Ectodermal cell (in vitro differentiated cells): Measurements from ENCODE around the gene BAIAP2.
A peak's percentile ranks its signal among the peaks of the same experiment; 100 is the strongest.

Source experiments
- H3K27ac ChIP-seq: 2 replicates; pipeline ENCODE4 v1.7.0; 2013; ENCODE audit warnings: mild to moderate bottlenecking, low read depth, low read length; ENCODE audit not compliant: insufficient read depth, poor library complexity, severe bottlenecking
- H3K27me3 ChIP-seq: 2 replicates; pipeline ENCODE4 v1.7.0; 2013; ENCODE audit warnings: mild to moderate bottlenecking, low read length; ENCODE audit not compliant: insufficient read depth, control insufficient read depth, poor library complexity, severe bottlenecking
- H3K36me3 ChIP-seq: one replicate; pipeline ENCODE4 v1.7.0; 2013; ENCODE audit warnings: low read length; ENCODE audit not compliant: control insufficient read depth, insufficient read depth
- H3K4me1 ChIP-seq: one replicate; pipeline ENCODE4 v1.7.0; 2013; ENCODE audit warnings: low read length; ENCODE audit not compliant: control insufficient read depth, insufficient read depth
- H3K4me3 ChIP-seq: 2 replicates; pipeline ENCODE4 v1.7.0; 2013; ENCODE audit warnings: low read depth, low read length, control low read depth; ENCODE audit not compliant: insufficient read depth
- H3K9me3 ChIP-seq: 2 replicates; pipeline ENCODE4 v1.7.0; 2013; ENCODE audit warnings: mild to moderate bottlenecking, low read length, moderate library complexity; ENCODE audit not compliant: control insufficient read depth
- WGBS, 2 experiments: methylation state at CpG; one replicate each; pipeline ENCODE4 v1.1.7; 2013; ENCODE audit warnings: missing lambda C conversion rate in 2 of 2; 5-methylcytosine and 5-hydroxymethylcytosine counted together

Gene BAIAP2

DNA sequence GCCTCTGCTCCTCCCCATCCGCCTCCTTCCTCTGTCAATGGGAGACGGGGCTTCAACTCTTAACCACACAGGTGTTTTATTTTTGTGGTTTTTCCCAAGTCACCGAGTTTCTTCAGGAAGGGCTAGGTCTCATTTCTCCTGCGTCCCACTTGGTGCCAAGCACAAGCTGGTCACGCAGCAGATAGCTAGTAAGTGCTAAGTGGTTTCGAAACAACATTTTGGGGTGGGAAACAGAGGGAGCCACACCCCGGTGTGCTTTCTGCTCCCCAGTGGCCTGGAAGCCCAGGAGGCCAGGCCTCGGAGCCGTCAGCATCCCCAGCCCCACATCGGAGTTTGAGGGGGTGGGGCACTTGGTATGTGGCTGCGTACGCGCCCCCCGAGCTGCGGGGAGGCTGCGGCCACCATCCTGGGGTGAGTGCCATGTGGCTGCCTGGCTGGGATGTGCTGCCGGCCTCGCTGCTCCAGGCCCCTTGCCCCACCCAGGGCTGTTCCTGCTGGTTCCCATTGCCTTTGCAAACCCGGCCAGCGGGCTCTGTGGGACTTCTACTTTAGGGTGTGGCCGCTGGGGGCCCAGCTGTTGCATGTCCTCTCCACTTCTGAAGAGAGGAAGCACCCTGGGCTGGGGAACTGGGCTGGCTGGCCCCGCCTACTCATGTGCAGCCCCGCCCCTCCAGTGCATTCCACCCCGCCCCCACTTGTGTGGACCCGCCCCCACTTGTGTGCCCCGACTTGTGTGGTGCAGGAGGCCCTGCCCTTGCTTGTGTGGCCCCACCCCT is 55.6 kb downstream of the BAIAP2 start:
- peaks cover 64% of the 10 kb centered on the region for H3K4me1 ChIP-seq
- peaks cover 8% of the 10 kb centered on the region for H3K36me3 ChIP-seq
- H3K4me3 ChIP-seq = no peak overlapping the region
- no peak overlapping the region for H3K27ac ChIP-seq
- H3K9me3 ChIP-seq = no peaks in the 10 kb centered on the region
- 59 to 60% methylated on average over 25 to 26 of the region's 26 CpGs for WGBS, 2 experiments
- H3K27me3 ChIP-seq = no peaks in the 10 kb centered on the region

- Histone ChIP-seq H3K27ac (no peak overlapping the region), H3K27me3 (no peaks in the 10 kb centered on the region), H3K36me3 (peaks cover 7% of the 10 kb centered on the region), H3K4me1 (peaks cover 70% of the 10 kb centered on the region), H3K4me3 (no peak overlapping the region), H3K9me3 (no peaks in the 10 kb centered on the region)
- 79 to 85% methylated on average over 9 of the region's 9 CpGs for WGBS, 2 experiments
Measured at GRCh38 chr17:81091154-81091553, 56.2 kb downstream of the BAIAP2 start.

DNA sequence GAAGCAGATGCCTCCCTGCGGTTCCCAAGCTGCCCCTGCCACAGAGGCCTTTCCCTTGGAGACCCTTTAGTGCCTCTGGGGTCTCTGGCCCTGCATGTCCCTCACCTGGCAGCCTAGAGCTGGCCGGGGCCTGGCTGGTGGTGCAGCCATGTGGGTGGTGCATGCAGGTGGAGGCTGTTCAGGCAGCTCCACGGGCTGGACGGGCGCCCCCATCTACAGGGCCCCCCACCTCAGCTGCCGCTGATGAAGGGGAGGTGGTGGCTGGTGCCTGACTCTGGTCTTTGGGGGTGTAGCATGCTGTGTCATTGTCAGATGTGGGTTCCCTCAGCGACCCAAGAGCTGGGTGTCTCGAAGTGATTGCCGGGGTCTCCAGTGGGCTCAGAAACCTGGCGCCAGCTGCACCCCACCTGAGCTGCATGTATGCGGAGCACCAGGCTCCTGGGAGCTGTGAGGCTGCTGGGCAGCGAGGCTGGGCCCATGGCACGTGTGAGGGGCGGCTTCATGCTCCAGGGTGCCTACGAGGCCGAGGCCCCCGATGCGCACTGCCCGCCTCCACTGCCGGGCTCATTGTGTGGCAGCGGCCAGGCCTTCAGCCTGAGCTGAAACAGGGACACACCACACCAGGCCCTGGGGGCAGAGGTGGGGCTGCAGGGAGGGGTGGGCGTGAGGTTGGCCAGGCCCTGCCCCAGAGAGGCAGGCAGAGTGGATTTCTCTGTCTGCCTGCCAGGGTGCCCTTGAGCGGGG is 57.0 kb downstream of the BAIAP2 start:
- H3K27ac ChIP-seq = no peak overlapping the region
- H3K9me3 ChIP-seq = no peaks in the 10 kb centered on the region
- H3K27me3 ChIP-seq = no peaks in the 10 kb centered on the region
- H3K4me3 ChIP-seq = no peak overlapping the region
- no peaks in the 10 kb centered on the region for H3K36me3 ChIP-seq
- H3K4me1 ChIP-seq = peaks cover 78% of the 10 kb centered on the region
- 94% methylated on average over 23 of the region's 23 CpGs for WGBS, 2 experiments

DNA sequence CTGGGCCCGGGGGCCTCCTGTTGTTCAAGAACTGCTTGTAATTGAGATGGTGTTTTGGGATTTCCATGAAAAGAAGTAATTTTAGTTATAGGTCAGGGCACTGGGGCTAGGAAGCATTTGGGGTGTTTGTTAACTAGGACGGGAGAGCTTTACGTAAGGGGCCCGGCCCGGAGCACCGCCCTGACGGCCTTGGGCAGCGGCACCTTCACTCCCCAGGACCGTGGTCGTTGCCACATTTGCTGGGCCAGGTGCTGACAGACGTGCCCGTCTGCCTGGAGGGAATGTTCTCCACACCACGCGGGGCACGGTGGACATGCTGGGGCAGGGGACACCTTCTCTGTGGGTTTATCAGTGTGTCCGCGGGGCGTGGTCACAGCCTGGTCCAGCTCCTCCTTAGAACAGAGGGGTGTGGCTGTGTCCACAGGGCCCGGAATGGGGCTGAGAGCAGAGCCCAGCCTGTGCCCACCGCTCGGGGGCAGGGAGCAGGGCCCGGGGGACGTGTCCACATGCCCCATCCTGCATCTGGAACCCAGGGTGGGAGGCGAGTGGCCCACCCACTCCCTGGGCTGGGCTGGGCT is 57.7 kb downstream of the BAIAP2 start:
- Histone ChIP-seq H3K9me3 (no peaks in the 10 kb centered on the region), H3K27me3 (no peaks in the 10 kb centered on the region), H3K4me3 (no peak overlapping the region), H3K4me1 (peaks cover 84% of the 10 kb centered on the region), H3K36me3 (no peaks in the 10 kb centered on the region), H3K27ac (no peak overlapping the region)
- 93 to 95% methylated on average over 24 of the region's 24 CpGs for WGBS, 2 experiments

- peak overlapping the region; percentile 95 for H3K27ac ChIP-seq
- no peaks in the 10 kb centered on the region for H3K27me3 ChIP-seq
- H3K4me3 ChIP-seq = no peak overlapping the region
- H3K9me3 ChIP-seq = no peaks in the 10 kb centered on the region
- H3K36me3 ChIP-seq = no peaks in the 10 kb centered on the region
- H3K4me1 ChIP-seq = peaks cover 91% of the 10 kb centered on the region
- WGBS, 2 experiments = 78 to 85% methylated on average over 21 of the region's 21 CpGs
Measured at GRCh38 chr17:81093619-81094508, 58.9 kb downstream of the BAIAP2 start.

DNA sequence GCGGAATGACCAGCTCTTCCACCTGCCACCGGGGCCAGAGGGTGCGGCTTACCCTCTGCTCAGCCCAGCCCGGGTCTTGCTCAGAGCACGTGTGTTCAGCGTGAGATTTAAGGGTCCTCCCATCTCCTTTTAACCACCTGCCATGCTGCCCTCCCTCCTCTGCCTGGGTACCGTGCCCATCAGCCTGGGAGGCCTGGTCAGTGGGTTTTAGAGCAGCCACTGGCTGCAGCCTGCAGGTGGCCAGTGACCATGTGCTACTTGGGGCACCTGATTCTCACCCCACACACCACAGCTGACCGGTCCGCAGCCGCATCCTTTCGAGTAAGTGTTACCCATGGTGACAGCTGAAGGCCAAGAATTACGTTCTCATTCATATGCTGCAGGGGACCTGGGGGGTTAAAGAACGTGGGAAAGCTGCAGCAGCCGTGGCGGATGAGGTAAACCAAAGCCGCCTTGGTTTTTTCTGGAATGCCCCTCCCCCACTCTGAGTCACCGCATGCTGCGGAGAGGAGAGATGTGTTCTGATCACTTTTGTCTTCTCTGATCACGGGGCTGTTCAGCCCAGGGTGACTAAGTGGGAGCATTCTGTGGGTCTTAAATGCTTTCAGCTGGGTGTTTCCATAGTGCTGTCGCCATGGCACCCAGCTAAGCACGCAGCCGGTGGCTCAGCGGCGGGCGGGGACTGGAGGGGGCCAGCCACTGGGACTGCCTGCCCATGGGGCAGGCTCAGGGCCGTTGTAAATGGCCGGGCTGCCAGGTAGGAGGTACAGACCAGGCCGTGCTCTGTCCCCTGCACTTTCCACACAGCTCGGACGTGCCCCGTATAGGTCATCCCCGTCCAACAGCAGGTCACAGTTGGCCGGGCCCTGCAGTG is 59.8 kb downstream of the BAIAP2 start:
- H3K4me1 ChIP-seq = peaks cover 84% of the 10 kb centered on the region
- no peaks in the 10 kb centered on the region for H3K36me3 ChIP-seq
- peak overlapping the region; percentile 95 for H3K27ac ChIP-seq
- H3K4me3 ChIP-seq = peak overlapping the region; percentile 4
- WGBS, 2 experiments = 21 to 26% methylated on average over 33 of the region's 33 CpGs
- H3K27me3 ChIP-seq = no peaks in the 10 kb centered on the region
- no peaks in the 10 kb centered on the region for H3K9me3 ChIP-seq

GRCh38 chr17:81095383-81095762 is 60.4 kb downstream of the BAIAP2 start:
- no peaks in the 10 kb centered on the region for H3K9me3 ChIP-seq
- 51 to 64% methylated on average over 13 of the region's 13 CpGs for WGBS, 2 experiments
- H3K27ac ChIP-seq = peak overlapping the region; percentile 95
- peaks cover 80% of the 10 kb centered on the region for H3K4me1 ChIP-seq
- peak overlapping the region; percentile 4 for H3K4me3 ChIP-seq
- H3K27me3 ChIP-seq = no peaks in the 10 kb centered on the region
- no peaks in the 10 kb centered on the region for H3K36me3 ChIP-seq

GRCh38 chr17:81096741-81097133 is 61.8 kb downstream of the BAIAP2 start:
- Histone ChIP-seq H3K9me3 (no peaks in the 10 kb centered on the region), H3K27ac (peak overlapping the region; percentile 26), H3K4me3 (no peak overlapping the region), H3K36me3 (no peaks in the 10 kb centered on the region), H3K27me3 (no peaks in the 10 kb centered on the region), H3K4me1 (peaks cover 68% of the 10 kb centered on the region)
- 87 to 88% methylated on average over 7 of the region's 7 CpGs for WGBS, 2 experiments
